ENCODE data around the gene CEACAM8.

CEACAM8 gene

DNA sequence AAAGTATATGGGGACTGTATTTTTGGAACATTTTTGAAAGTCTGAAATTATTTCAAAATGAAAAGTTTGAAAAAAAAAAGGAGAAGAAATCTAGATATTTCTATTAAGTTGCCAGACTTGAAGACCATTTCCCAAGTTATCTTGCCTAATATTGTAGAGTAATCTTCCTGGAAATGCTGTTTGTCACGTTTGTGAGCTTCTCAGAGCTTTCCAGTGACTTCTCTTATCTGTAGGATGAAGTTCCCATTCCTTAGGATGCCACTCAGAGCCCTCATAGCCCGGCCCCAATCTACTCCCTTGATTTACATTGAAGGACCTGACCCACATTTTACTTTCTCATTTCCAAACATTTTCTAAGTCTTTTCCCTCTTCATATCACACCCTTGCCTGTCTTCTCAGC, 23.6 kb downstream of the CEACAM8 start:
- TF ChIP-seq, protein P1, sequence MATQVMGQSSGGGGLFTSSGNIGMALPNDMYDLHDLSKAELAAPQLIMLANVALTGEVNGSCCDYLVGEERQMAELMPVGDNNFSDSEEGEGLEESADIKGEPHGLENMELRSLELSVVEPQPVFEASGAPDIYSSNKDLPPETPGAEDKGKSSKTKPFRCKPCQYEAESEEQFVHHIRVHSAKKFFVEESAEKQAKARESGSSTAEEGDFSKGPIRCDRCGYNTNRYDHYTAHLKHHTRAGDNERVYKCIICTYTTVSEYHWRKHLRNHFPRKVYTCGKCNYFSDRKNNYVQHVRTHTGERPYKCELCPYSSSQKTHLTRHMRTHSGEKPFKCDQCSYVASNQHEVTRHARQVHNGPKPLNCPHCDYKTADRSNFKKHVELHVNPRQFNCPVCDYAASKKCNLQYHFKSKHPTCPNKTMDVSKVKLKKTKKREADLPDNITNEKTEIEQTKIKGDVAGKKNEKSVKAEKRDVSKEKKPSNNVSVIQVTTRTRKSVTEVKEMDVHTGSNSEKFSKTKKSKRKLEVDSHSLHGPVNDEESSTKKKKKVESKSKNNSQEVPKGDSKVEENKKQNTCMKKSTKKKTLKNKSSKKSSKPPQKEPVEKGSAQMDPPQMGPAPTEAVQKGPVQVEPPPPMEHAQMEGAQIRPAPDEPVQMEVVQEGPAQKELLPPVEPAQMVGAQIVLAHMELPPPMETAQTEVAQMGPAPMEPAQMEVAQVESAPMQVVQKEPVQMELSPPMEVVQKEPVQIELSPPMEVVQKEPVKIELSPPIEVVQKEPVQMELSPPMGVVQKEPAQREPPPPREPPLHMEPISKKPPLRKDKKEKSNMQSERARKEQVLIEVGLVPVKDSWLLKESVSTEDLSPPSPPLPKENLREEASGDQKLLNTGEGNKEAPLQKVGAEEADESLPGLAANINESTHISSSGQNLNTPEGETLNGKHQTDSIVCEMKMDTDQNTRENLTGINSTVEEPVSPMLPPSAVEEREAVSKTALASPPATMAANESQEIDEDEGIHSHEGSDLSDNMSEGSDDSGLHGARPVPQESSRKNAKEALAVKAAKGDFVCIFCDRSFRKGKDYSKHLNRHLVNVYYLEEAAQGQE (IDR thresholded peaks at IDR 0.05; ENCODE audit: insufficient read depth in 1 of 2, low read depth in 2 of 2, low read length in 2 of 2), result no peak
- TF ChIP-seq FOXP2 (optimal IDR thresholded peaks at IDR 0.05; ENCODE audit: borderline replicate concordance, extremely low read depth, extremely low read length, insufficient read depth), result no peak

DNA sequence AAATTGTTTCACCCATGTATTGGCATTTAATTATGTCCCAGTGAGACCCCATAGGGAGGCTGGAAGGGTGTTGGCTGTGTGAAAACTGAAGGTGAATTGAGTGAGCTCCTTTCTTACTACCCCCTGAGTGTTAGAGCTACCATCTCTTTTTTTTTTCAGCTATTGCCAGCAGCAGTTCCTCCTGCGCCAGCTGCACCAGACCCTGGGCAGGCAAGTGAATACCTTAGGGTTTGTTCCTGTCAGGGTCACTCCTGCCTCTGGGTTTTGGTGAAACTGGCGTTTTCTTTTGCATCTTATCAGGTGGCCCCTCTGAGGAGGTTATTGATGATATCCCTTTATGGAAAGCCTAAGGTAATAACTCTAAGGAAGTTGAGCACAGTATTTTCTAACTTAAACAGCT, 25.5 kb downstream of the CEACAM8 start:
- TF ChIP-seq FOXP2 (optimal IDR thresholded peaks at IDR 0.05; ENCODE audit: borderline replicate concordance, extremely low read depth, extremely low read length, insufficient read depth), result no peak
- TF ChIP-seq, protein P1 (IDR thresholded peaks at IDR 0.05; ENCODE audit: insufficient read depth in 1 of 2, low read depth in 2 of 2, low read length in 2 of 2), result no peak
- TF ChIP-seq TAF1 (IDR thresholded peaks at IDR 0.05; ENCODE audit: borderline replicate concordance, insufficient read depth, low read length), result no peak
- no peak for TF ChIP-seq SIN3A (IDR thresholded peaks at IDR 0.05; ENCODE audit: borderline replicate concordance, insufficient read depth, low read length)
- no peak for TF ChIP-seq POLR2AphosphoS5 (IDR thresholded peaks at IDR 0.05; ENCODE audit: low read depth, low read length)

DNA sequence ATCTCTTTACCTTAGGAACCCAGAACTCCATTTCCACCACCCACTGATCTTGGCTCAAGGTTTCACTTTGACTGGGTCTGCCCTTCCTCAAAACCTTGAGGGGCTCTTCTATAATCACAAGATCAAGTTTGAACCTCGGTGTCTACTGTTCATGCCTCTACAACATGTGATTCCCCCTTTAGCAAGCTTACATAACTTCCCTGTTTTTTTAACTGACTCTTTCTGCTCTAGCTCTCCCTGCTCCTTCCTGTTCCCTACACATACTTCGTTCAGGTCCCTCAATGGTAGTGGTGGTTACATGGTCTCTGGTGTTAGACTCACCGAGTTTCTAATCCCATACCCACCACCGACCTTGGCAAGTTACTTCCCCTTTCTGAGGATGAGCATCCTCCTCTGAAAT, 26.7 kb downstream of the CEACAM8 start:
- TF ChIP-seq POLR2AphosphoS5 (IDR thresholded peaks at IDR 0.05; ENCODE audit: low read depth, low read length) (no peak), SIN3A (IDR thresholded peaks at IDR 0.05; ENCODE audit: borderline replicate concordance, insufficient read depth, low read length) (no peak), FOXP2 (optimal IDR thresholded peaks at IDR 0.05; ENCODE audit: borderline replicate concordance, extremely low read depth, extremely low read length, insufficient read depth) (no peak), TAF1 (IDR thresholded peaks at IDR 0.05; ENCODE audit: borderline replicate concordance, insufficient read depth, low read length) (no peak)
- TF ChIP-seq, protein P1 (IDR thresholded peaks at IDR 0.05; ENCODE audit: insufficient read depth in 1 of 2, low read depth in 2 of 2, low read length in 2 of 2), result no peak

DNA sequence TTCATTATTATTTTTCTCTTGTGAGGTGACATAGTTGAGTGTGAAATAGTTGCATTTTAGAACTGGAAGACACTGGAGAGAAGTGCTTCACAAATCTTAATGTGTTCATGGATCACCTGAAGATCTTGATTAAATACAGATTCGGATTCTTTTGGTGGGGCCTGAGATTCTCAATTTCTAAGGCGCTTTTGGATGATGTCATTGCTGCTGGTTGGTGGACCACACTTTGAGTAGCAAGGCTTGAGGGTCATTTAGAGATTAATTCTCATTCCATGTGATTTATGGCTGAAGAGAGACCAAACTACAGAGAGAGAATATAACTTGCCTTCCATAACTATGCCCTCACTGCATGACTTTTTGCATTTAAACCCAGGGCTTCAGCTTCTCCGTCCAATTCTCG, 27.2 kb downstream of the CEACAM8 start:
- TF ChIP-seq, protein P1 (IDR thresholded peaks at IDR 0.05; ENCODE audit: insufficient read depth in 1 of 2, low read depth in 2 of 2, low read length in 2 of 2), result no peak
- TF ChIP-seq POLR2AphosphoS5 (IDR thresholded peaks at IDR 0.05; ENCODE audit: low read depth, low read length), result no peak
- no peak for TF ChIP-seq FOXP2 (optimal IDR thresholded peaks at IDR 0.05; ENCODE audit: borderline replicate concordance, extremely low read depth, extremely low read length, insufficient read depth)
- no peak for TF ChIP-seq SIN3A (IDR thresholded peaks at IDR 0.05; ENCODE audit: borderline replicate concordance, insufficient read depth, low read length)
- TF ChIP-seq TAF1 (IDR thresholded peaks at IDR 0.05; ENCODE audit: borderline replicate concordance, insufficient read depth, low read length), result no peak
